Neuron (in vitro differentiated cells): ENCODE measurements around the gene FNTB.
"Not testable (repeated sequence)": the region's sequence is repeated elsewhere in the genome, so short reads cannot be mapped to it uniquely, and the experiment has no call there.

Experiments used
- H2AFZ ChIP-seq: one replicate; pipeline ENCODE4 v1.6.1; 2013; ENCODE audit warnings: low read depth, mild to moderate bottlenecking, inconsistent platforms, low read length, moderate library complexity
- H3K27me3 ChIP-seq: one replicate; pipeline ENCODE4 v1.6.1; 2013; ENCODE audit warnings: low read length; ENCODE audit not compliant: insufficient read depth
- H3K36me3 ChIP-seq: one replicate; pipeline ENCODE4 v1.6.1; 2013; ENCODE audit warnings: low read length; ENCODE audit not compliant: insufficient read depth
- H3K4me1 ChIP-seq: one replicate; pipeline ENCODE4 v1.6.1; 2013; ENCODE audit warnings: low read length; ENCODE audit not compliant: insufficient read depth
- H3K4me3 ChIP-seq: 2 replicates; pipeline ENCODE4 v1.5.1; 2013; ENCODE audit warnings: mild to moderate bottlenecking, low read length, moderate library complexity
- H3K9me3 ChIP-seq: one replicate; pipeline ENCODE4 v1.6.1; 2013; ENCODE audit warnings: low read length

Gene FNTB

GRCh38 chr14:65024957-65025356 lies 38.3 kb downstream of the FNTB start:
- no peaks in the 10 kb centered on the region for H3K27me3 ChIP-seq
- no peaks in the 10 kb centered on the region for H3K9me3 ChIP-seq
- no peak overlapping the region for H2AFZ ChIP-seq
- no peak overlapping the region for H3K4me3 ChIP-seq
- H3K36me3 ChIP-seq, result peaks cover 20% of the 10 kb centered on the region
- H3K4me1 ChIP-seq, result peaks cover 2% of the 10 kb centered on the region

DNA sequence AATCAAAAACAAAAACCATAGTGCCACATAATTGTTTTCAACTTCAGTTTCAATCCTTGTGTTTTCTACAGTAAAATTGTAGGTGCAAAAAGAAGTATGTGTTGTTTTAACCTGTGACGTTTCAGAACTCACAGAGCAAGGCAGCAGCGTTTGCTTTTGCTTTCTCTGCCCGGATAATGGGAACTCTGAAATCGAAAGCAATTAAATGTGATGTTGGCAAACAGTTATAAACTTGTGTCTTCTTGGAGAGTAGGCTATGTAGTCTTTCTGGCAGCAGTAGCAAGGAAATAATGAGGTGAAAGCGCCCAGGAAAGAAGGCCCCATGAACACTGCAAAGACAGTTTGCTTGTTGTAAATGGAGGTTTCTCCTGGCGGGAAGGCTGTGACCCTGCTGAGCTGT lies 39.1 kb downstream of the FNTB start:
- H3K27me3 ChIP-seq, result no peaks in the 10 kb centered on the region
- H3K9me3 ChIP-seq, result no peaks in the 10 kb centered on the region
- peaks cover 24% of the 10 kb centered on the region for H3K36me3 ChIP-seq
- H3K4me3 ChIP-seq, result no peak overlapping the region
- no peaks in the 10 kb centered on the region for H3K4me1 ChIP-seq
- H2AFZ ChIP-seq, result no peak overlapping the region

GRCh38 chr14:65026526-65026925 lies 39.8 kb downstream of the FNTB start:
- Histone ChIP-seq H3K27me3 (no peaks in the 10 kb centered on the region), H2AFZ (no peak overlapping the region), H3K4me1 (no peaks in the 10 kb centered on the region), H3K4me3 (no peak overlapping the region), H3K9me3 (no peaks in the 10 kb centered on the region), H3K36me3 (peaks cover 24% of the 10 kb centered on the region)

DNA sequence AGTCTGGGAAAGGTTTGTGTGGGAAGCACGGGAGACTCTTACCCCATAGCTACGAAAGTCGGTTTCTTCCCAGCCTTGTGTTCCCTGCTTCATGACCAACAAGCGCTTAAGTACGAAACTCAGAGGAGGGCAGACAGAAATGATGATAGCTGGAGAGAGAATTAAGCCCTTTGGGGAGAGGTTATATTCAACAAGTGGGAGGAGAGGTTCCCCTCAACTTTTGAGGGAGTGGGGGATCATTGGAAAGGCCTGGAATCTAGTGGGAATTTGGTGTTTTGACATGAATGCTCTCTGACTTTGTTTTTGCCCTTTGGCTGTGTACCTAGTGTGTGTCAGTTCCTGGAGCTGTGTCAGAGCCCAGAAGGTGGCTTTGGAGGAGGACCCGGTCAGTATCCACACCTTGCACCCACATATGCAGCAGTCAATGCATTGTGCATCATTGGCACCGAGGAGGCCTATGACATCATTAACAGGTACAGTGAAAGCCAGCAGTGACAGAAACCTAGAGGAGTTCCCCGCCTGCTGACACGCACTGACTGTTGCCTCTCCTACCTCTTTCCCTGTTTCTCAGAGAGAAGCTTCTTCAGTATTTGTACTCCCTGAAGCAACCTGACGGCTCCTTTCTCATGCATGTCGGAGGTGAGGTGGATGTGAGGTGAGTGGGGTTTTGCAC lies 40.6 kb downstream of the FNTB start:
- H3K36me3 ChIP-seq, result peaks cover 29% of the 10 kb centered on the region
- H3K4me1 ChIP-seq, result no peaks in the 10 kb centered on the region
- no peaks in the 10 kb centered on the region for H3K9me3 ChIP-seq
- H2AFZ ChIP-seq, result no peak overlapping the region
- H3K4me3 ChIP-seq, result no peak overlapping the region
- H3K27me3 ChIP-seq, result no peaks in the 10 kb centered on the region

- H3K27me3 ChIP-seq, result no peaks in the 10 kb centered on the region
- no peak overlapping the region for H3K4me3 ChIP-seq
- no peaks in the 10 kb centered on the region for H3K9me3 ChIP-seq
- H2AFZ ChIP-seq, result no peak overlapping the region
- peaks cover 39% of the 10 kb centered on the region for H3K36me3 ChIP-seq
- no peaks in the 10 kb centered on the region for H3K4me1 ChIP-seq
These were observed 42.2 kb downstream of the FNTB start for GRCh38 chr14:65028937-65029336.

DNA sequence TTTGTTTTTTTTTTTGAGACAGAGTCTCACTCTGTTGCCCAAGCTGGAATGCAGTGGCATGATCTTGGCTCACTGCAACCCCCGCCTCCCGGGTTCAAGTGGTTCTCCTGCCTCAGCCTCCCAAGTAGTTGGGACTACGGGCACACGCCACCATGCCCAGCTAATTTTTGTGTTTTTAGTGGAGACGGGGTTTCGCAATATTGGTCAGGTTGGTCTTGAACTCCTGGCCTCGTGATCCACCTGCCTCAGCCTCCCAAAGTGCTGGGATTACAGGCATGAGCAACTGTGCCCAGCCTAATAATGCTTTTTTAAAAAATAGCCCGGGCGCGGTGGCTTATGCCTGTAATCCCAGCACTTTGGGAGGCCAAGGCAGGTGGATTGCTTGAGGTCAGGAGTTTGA lies 44.6 kb downstream of the FNTB start:
- H3K36me3 ChIP-seq, result peaks cover 39% of the 10 kb centered on the region
- not testable (repeated sequence) for H3K4me3 ChIP-seq, H3K9me3 ChIP-seq, H3K4me1 ChIP-seq, H3K27me3 ChIP-seq, H2AFZ ChIP-seq

DNA sequence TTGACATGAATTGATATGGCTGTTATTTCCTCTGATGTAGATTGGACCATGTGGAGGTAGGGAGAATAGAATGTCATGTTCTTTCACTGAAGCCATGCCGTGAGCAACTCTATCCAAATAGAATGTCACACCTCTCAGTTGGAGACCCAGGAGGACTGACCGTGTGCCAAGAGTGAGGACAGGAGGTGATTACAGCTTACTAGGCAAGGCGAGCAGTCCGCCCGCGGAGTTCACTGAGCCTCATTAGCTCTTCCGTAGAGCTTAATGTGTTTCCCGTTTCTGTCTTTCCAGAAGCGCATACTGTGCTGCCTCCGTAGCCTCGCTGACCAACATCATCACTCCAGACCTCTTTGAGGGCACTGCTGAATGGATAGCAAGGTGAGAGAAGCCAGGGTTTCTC lies 45.6 kb downstream of the FNTB start:
- H3K9me3 ChIP-seq, result no peaks in the 10 kb centered on the region
- H3K36me3 ChIP-seq, result peaks cover 35% of the 10 kb centered on the region
- H3K27me3 ChIP-seq, result no peaks in the 10 kb centered on the region

GRCh38 chr14:65033181-65033580 lies 46.5 kb downstream of the FNTB start:
- Histone ChIP-seq H3K9me3 (no peaks in the 10 kb centered on the region), H2AFZ (no peak overlapping the region), H3K36me3 (peaks cover 30% of the 10 kb centered on the region), H3K4me3 (no peak overlapping the region), H3K27me3 (no peaks in the 10 kb centered on the region), H3K4me1 (no peaks in the 10 kb centered on the region)

More for the DNA sequence above, 45.6 kb downstream of the FNTB start:
- Histone ChIP-seq H3K4me1 (no peaks in the 10 kb centered on the region), H3K4me3 (no peak overlapping the region), H2AFZ (no peak overlapping the region)

GRCh38 chr14:65034021-65034420 lies 47.3 kb downstream of the FNTB start:
- Histone ChIP-seq H3K4me1 (no peaks in the 10 kb centered on the region), H3K9me3 (no peaks in the 10 kb centered on the region), H3K4me3 (no peak overlapping the region), H3K36me3 (peaks cover 27% of the 10 kb centered on the region), H3K27me3 (no peaks in the 10 kb centered on the region), H2AFZ (no peak overlapping the region)

- no peak overlapping the region for H3K4me3 ChIP-seq
- no peaks in the 10 kb centered on the region for H3K27me3 ChIP-seq
- H3K9me3 ChIP-seq, result no peaks in the 10 kb centered on the region
- no peaks in the 10 kb centered on the region for H3K4me1 ChIP-seq
- no peak overlapping the region for H2AFZ ChIP-seq
- peaks cover 18% of the 10 kb centered on the region for H3K36me3 ChIP-seq
These were observed 48.4 kb downstream of the FNTB start for GRCh38 chr14:65035049-65035448.

DNA sequence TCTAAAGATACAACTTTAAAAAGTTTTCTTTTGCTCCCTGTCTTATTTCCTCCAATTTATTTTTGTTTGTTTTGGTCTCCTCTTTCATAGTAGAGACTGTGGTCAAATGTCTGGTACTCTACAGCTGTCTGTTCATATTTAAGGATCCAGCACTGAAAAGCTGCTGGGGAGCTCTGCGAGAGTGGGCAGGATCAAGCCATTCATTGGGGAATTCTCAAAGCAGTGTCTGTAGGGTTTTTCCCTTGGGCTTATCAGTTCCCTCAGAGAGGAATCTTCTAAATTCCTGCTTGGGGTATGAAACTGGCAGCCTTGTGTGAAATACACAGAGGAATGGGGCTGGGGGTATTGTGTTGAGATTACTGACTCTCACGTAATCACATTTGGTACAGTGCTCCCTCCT lies 52.3 kb downstream of the FNTB start:
- Histone ChIP-seq H3K36me3 (peaks cover 22% of the 10 kb centered on the region), H3K9me3 (no peaks in the 10 kb centered on the region), H3K4me3 (no peak overlapping the region), H3K27me3 (no peaks in the 10 kb centered on the region), H2AFZ (no peak overlapping the region), H3K4me1 (no peaks in the 10 kb centered on the region)

DNA sequence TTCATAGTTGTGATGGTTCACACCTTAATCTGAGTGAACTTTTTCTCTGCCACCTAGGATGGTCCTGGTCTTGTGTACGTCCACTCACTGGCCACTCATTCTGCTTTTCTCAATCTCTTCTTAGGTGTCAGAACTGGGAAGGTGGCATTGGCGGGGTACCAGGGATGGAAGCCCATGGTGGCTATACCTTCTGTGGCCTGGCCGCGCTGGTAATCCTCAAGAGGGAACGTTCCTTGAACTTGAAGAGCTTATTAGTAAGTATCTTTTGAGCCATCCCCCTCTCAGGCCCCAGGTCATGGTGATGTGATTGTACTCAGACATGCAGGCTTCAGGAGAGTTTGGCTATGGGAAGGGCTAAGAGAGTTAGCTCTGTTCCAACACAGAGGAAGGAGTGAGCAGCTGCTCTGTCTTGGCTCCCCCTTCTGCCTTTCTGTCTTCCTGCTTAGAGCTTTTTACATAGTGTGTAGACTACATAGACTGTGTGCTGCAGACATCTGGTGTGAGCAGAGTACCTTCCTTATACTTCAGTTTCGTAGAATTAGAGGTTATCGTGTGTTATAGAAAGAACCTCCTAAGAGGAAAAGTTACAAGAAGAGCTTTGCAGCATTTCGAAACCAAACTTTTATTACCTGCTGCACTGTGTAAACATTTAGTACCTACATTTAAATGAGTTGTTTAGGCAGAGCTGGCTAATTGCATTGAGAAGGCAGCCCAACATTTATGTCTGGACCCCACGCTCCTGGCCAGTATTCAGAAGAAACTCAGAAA lies 54.2 kb downstream of the FNTB start:
- no peak overlapping the region for H3K4me3 ChIP-seq
- peaks cover 31% of the 10 kb centered on the region for H3K36me3 ChIP-seq
- H2AFZ ChIP-seq, result no peak overlapping the region
- no peaks in the 10 kb centered on the region for H3K9me3 ChIP-seq
- H3K4me1 ChIP-seq, result no peaks in the 10 kb centered on the region
- H3K27me3 ChIP-seq, result no peaks in the 10 kb centered on the region

- no peaks in the 10 kb centered on the region for H3K4me1 ChIP-seq
- H3K4me3 ChIP-seq, result no peak overlapping the region
- H2AFZ ChIP-seq, result no peak overlapping the region
- no peaks in the 10 kb centered on the region for H3K9me3 ChIP-seq
- no peaks in the 10 kb centered on the region for H3K27me3 ChIP-seq
- peaks cover 31% of the 10 kb centered on the region for H3K36me3 ChIP-seq
These were observed 54.8 kb downstream of the FNTB start for GRCh38 chr14:65041434-65041915.
